Activated T-cell treated with anti-CD3 and anti-CD28 coated beads for 24 hours (primary cell): Measurements from ENCODE around the gene ST6GALNAC6.
A peak's percentile ranks its signal among the peaks of the same experiment; 100 is the strongest.

Experiments used
- DNase-seq: peaks from one replicate; pipeline ENCODE4 v3.0.0-alpha.2; 2020; ENCODE audit warnings: low read depth

The ST6GALNAC6 gene

DNA sequence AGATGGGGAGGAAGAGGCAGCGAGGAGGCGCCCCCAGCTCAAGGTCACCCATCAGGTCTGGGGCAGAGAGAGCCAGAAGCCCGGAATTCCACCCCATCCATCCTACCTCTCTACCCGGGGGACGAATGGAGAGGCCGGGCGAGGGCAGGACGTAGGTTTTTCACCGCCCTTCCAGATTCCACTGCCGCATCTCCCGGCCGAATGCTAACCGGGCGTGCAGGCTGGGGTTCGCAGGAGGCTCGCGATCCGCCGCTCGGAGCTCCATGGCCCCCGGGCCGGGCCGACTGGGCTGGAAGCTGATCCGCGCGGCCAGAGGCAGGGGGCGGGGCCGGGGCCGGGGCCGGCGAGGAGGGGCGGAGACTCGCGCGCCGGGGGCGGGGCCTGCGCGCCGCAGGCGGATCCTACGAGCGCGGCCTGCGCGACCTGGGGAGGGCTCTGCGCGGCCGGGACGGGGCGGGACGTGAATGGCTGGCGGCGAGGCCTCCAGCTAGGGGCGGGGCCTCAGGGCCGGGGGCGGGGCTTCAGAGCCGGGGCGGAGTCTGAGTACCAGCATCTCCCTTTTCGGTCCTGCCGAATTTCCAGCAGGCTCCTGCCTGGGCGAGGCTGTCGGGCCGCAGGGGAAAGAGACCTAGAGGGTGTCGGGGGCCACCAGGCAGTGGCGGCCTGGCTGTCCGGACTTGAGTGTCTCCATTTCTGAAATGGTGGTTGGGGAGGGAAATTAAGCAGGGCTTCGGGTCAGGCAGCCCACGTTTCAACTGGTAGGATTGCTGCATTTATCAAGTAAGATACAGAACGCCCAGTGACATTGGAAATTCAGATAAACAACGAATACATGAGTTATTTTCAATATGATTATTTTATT is 17.5 kb upstream of the ST6GALNAC6 start, which contains the start of gene ST6GALNAC4:
Gene ST6GALNAC4, minus strand, starts transcription at position 322 of the 862 bp plus-strand sequence. CDS start 622 bp downstream, outside the sequence.
- DNase-seq: peak; percentile 94

DNA sequence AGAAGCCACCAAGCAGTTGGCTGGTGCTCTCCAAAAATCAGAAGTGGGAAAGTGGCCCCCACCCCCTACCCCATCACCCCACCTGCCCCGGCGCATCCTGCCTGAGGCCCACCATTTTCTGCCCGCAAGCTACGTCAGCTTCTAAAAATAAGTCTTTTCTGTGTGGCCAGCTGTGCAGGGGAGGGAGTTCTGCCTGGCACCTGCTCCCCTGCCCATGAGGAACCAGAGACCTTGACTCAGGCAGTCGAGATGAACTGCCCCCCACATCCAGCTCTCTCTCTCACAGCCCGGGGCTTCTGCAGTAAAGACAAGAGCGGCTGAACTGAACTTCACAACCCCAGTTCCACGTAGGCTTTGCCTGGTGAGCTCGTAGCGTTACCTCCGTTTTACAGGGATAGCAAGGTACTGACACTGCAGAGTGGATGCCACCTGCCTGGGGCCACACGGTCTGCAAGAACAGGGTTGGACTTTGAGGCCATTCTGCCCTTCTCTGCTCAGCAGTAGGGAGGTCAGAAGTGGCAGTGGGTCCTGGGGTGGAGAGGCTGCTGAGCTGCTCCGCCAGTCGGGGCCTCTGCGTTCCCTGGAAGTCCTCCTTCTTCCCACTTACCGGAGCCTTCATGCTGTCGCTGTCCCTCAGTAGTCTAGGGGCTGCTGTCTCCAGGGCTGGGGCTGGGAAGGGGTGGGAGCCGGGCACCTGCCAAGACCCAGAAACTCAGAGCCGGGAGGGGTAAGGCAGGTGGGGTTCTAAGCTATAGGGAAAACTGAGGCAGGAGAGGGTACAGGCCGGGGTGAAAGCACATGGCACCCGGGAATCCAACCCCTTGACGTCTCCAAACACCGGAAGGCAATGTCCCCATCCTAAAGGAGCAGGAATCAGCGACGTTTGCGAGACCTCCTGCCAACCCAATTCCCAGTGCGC is 16.7 kb upstream of the ST6GALNAC6 start:
- DNase-seq: no peak

DNA sequence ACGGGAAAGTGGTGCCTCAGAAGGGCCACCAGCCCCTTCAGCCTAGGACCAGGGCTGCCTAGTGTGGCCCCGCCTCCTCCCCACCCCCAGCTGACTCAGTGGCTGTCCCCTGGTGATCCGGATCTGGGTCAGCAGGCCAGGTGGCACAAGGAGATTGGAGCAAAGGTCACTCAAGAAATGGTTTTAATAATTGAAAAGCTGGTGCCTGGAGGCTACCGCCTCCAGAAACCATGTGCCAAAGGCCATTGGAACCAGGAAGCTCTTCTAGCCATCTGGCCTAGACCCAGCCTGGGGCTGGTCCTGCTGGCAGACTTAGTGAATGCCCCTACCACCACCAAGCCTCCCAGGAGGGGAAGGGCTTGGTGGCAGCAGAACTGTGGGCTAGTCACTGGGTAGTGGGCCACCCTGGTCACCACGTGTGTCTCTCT is 15.9 kb upstream of the ST6GALNAC6 start:
- DNase-seq: no peak

DNA sequence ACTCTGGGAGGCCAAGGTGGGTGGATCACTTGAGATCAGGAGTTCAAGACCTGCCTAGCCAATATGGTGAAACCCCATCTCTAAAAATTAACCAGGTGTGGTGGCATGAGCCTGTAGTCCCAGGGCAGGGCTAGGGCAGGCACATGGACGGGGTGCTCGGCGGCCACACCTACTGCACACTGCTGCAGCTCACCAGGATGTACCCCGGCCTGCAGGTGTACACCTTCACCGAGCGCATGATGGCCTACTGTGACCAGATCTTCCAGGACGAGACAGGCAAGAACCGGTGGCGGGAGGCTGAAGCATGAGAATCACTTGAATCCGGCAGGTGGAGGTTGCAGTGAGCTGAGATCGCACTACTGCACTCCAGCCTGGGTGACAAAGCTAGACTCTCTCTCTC is 14.3 kb upstream of the ST6GALNAC6 start:
- DNase-seq: no peak

DNA sequence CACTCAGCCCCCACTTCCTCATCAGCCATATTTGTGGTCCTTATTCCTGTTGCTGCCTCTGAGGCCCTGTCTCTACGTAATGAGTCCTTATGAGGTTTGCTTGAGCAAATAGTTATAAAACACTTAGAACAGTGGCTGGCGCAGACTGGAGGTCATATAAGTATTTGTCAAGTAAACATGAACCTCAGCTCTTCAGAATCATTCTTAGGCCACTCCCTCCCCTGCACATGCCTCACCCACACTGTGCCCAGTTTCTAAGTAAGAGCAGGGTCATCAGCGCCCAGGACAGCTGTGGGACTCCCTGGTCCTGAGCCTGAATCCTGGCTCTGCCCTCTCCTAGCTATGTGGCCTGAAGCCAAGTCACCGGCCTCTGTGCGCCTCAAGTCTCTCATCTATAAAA is 13.5 kb upstream of the ST6GALNAC6 start:
- DNase-seq: no peak

DNA sequence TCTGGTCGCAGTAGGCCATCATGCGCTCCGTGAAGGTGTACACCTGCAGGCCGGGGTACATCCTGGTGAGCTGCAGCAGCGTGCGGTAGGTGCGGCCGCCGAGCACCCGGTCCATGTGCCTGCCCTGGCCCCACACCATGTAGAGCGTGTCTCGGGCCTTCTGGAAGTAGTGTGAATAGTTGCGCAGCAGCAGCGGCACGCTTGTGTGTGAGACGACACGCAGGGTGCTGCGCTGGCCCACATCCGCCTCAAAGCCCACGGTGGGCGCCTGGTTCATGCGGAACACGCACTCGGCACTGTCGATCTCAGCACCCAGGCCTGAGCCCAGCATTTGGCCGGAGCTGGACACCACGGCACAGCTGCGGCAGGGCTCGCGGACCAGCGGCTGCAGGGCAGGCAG is 12.9 kb upstream of the ST6GALNAC6 start:
- no peak for DNase-seq

DNA sequence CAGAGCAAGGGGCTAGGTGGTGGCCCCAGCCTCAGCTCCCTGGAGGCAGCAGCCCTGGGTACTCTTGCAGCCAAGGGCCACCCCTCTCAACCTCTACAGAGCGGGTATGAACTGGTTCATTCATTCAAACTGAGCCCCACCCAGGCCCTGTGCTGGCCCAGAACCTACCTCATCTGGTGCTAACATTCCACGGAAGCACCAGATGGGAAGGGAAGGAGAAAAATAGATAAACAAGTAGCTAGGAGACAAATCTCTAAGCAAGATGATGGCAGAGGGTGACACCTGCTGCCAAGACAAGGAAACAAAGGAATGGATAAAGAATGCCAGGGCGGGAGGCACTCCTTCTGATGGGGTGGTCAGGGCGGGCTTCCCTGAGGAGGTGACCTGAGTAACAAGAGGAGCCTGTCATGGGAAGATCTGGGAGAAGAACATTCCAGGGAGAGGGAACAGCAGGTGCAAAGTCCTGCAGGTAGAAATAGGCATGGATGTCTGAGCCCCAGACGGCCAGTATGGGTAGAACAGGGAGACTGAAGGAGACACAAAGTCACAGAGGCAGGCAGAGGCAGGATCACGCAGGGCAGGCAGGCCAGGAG is 11.3 kb upstream of the ST6GALNAC6 start:
- DNase-seq: no peak

DNA sequence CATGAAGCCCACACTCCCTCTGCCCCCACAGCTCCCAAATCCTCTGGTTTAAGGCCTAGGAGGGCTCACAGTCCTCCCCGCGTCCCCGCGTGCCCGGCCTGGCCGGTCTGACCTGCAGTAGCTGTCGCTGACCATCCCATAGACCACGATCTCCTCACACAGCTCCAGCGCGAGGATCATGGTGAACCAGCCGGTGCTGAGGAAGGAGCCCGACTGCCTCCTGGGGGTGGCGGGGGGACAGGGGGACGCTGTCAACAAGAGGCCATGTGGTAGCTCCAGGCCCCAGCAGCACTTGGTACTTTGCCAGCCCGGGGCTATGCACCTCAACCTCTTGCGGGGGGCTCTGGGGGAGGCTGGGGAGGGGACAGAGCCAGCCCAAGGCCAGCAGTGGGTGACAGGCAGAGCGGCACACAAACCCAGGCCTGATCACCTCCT is 10.5 kb upstream of the ST6GALNAC6 start:
- DNase-seq: no peak

DNA sequence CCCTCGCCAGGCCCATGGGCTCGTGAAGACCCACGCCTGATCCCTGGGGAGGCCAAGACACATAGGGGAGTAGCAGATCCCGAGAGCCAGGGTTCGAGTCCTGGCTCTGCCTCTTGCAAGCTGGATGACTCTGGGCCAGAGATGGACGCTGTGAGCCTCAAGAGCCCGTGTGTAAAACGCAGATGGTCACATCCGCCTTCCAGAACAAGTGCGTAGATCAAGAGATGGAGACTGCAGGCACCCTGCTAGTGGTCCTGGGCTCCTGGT is 9.2 kb upstream of the ST6GALNAC6 start:
- no peak for DNase-seq

DNA sequence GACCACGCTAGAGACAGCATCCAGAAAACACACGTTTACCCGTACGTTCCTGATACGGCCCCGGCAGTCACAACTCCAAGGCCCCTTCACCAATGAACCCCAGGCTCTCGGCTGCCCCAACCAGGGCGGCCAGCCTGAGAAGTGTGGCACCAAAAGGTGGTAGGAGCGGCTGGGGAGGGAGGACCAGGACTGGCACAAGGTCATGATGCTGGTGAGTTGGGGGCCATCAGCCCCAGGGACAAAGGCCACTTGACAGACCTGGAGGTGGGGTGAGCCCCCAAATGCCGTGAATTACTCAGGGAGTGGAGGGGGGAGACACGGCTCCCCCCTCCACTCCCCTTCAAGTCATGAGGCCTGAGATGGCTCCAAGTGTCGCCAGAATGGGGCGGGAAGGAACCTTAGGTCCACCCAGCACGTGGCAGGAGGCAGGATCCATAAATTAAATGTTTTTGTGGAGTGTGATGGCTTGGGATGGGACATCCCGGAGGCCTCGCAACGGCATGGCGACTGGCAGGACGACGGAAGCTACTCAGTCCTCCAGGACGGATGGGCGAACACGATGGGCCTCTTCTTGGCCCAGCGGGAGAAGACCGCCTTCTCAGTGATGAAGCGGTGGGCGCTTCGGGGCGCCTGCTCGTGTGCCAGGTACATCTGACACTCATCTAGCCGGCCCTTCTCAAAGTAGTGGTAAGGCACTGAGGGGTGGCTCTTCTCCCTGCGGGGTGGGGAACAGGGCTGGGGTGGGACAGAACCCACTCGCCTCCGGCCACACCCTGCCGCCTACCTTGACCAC is 8.7 kb upstream of the ST6GALNAC6 start:
- DNase-seq: no peak

DNA sequence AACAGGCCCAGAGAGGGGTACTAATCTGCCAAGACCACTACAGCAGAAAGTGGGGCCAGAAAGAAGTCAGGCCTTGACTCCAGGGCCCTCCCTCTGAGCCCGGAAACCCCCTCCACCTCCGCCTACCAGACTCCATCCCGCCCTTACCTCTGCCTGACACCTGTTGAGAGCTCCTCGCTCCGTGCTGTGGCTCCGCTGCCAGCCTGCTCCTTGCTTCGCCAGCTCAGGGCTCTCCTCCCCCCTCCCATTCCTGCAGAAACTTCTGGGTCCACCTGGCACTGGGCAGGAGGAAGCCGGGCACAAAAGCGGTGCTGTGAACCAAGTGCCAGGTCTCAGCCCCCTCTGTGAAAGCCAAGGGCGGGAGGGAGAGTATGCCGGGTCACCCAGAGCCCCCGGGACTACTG is 6.4 kb upstream of the ST6GALNAC6 start:
- DNase-seq: no peak

DNA sequence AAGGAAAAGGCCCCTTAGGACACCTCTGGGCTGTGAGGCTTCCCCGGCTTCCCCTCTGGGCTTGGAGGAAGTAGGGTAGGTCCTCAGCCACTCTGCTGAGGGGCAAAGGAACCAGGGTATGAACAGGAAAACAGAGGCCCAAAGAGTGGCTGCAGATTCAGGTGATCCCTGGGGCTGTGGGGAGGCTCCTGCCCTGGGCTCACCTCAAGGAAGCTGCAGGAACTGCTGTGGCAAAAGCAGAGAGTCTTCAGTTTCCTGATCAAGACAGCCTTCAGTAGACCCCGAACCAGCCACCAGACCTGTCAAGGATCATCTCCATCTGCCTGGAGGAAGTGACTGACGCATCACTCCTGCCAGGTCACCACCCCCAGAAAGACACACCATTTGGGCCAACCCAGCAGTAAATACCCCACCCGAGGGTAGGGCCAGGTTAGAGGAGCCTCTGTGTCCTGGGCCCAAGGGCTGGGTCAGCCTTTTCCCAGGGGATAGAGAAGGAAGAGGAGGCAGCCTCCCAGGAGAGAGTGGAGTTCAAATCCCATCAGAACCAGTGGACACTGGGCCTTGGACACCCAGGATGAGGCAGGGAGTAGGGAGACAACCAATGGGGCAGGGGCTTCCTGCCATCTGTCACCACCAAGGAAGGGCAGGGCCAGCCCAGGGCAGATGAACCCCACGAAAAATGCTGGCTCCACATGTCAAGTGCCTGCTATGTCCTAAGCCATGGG is 5.8 kb upstream of the ST6GALNAC6 start:
- DNase-seq: no peak

DNA sequence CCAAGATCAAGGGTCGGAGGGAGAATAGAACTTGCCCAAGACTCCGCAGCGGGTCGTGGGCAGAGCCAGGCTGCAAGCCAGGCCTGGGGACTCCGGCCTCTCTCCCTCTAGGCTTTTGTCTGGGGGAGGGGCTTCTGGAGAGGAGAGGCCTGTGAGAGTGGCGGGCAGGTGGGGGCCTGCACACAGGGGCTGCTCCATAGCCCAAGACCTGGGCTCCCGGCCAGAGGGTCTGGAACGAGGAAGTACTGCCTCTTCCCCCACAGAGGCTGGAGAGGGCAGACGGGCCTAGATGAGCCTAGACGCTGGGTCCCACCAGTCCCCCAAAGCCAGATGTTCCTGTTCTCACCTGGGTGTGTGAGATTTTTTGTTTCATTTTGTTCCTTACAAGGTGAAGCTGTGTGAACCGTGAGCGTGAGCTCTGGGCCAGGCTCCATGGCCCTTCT is 5.2 kb upstream of the ST6GALNAC6 start:
- no peak for DNase-seq

DNA sequence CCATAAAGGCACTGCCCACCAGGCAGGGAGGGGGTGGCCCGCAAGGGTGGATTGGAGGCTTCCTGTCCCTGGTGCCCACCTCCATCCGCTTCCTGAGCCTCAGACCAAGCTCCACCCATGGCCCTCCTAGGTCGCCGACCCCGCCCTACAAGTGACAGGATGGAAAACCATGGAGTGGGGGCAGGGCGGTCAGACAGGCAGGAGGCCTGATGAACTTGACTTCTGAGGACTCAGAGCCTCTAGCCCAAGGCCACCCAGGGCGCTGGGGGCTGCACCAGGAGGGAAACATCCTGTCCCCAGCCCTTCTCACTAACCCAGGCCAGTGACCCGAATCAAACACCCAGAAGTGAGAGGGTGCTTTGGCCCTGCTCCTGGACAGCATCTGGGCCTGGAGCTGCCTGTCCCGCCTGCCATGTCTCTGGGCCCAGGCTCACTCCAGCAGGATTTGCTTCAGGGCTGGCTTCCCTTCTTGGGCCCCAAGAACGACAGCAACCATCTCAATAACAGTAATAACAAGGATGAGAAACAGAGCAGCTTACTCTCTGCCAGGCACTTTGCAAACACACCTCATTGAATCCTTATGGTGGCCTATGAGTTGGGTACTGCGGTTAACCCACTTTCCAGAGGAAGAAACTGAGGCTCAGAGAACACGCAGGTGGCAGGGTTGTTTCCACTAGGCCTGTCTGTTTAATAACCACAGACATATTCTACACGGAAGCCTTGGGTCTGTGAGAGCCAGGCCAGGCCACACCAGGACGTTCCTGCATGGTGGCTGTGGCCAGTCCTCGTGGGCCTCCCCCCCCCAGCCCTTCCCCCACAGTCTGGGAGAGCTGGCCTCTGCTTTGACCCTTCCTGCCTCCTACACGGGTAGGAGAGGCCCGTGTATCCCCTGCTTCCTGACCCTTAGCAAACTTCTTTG is 4.4 kb upstream of the ST6GALNAC6 start:
- peak; percentile 72 for DNase-seq

DNA sequence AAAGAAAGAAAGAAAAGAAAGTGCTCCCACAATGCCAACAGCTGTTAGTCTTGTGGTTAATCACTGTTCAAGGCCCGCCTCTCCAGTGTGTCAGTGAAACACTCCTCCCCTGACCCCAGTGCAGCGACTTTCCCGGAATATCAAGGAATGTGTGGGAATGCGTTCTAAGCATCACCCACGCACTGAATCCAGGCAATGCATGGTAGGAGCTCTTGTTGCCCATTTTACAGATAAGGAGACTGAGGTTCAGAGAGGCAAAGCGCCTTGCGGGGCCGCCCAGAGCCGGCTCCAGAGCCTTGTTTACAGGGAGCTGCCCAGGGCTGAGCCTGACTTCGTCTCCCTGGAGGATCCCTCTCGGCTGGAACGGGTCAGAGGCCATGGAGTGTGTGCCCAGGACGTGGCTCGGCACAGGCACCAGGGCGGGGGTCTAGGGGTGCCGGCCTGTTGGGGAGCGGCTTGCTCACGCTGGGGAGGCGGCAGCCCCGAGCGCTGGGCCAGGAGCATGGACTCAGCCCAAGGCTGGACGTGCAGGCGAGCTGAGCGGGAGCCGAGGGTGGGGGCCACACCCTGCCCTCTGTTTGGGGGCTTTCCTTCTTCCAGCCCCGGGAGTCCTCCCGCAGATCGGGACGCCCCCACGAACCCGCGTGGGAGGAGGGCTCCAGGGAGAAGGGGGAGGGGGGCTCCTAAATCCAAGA is 823 bp downstream of the ST6GALNAC6 start:
- no peak for DNase-seq

DNA sequence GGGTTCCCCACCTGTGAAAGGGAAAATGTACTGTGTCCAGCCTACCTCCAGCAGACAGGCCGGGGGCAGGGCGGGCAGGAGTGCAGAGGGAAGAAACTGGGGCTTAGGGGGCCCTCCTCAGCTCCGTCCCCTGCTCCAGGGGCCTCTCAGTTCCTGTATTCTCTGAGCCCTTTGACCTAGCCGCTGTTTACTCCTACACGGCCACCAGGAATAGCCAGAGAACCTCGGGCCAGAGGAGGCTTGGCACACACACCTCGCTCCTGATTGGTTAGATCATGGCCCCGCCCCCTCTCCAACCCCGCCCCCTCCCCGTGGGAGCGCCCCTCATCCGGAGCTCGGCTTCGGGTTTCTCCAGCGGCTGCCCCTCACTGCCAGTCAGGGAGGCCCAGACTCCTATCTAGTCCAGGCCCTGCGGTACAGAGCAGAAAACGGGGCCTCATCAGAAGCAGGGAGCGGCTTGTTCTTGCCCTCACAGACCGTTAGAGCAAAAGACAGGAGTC is 2.2 kb downstream of the ST6GALNAC6 start:
- DNase-seq: no peak

DNA sequence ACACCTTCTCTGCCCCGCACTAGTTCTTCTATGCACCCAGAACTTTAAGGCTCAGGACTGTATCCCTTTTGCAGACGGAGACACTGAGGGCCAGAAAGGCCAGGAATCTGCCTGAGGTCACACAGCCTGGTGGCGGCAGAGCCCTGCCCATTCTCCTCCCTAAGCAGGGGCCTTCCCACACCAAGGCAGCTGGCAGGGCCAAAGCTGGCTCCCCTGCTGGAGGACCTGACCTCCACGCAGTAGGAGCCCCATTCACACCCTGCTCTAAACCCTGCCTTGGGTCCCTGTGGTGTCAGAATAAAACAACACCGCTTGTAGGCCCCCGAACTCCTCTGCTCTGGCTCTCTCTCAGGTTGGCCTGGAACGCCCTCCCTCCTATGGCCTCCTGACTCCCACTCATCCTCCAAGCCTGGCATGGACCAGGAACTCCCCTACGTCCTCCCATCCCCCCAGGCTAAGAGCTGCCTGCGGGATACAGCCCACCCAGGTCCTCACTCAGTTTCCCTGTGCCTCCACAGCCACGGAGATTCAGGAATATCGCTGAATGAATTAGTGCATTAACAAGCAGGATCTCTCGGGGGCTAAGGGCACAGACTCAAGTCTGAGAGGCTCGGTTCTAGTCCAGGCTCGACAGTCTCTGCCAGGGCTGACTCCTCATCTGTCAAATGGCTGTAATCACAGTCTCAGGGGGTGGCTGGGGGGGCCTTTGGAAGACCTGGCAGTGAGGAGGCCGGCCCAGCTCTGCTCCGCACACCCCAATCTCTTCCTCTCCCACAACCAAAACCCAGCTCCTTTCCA is 2.8 kb downstream of the ST6GALNAC6 start:
- DNase-seq: no peak

DNA sequence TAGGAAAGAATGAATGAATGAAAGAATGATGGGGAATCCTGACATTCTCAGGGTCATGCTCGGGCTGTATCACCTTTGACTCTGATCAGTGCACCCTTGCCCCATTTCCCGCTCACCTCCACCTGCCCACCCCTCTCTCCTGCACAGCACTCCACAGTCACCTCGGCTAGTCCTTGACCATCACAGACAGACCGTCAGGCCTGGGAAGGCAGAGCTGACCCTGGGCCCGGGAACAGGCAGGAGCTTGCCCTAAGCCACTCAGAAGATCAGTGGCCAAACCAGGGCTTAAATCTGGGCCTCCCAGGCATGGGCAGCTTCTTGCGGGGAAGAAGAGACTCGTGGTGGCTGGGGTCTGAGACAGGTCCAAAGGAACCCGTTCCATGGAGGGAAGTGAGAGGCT is 3.6 kb downstream of the ST6GALNAC6 start:
- no peak for DNase-seq
